SK-N-SH treated with all-trans-retinoic acid at 6 μM for 48 hours (cell line): ENCODE results near the gene UEVLD.

ENCODE experiments used
- ATAC-seq: fragments of 200-7000 bp; cut with Tn5 transposase; 3 replicates; pipeline ENCODE4 v1.9.1; 2020; ENCODE audit warnings: mild to moderate bottlenecking, moderate library complexity
- CSDC2 ChIP-seq: fragments of 250-450 bp; sonication (Bioruptor Pico); IDR thresholded peaks from 2 replicates; pipeline ENCODE4 v1.5.0; 2020; ENCODE audit warnings: mild to moderate bottlenecking, moderate library complexity
- ESRRG ChIP-seq: fragments of 250-450 bp; sonication (Bioruptor Pico); IDR thresholded peaks from 2 replicates; pipeline ENCODE4 v1.6.1; 2021; ENCODE audit warnings: mild to moderate bottlenecking
- GLIS3 ChIP-seq: fragments of 250-450 bp; sonication (Bioruptor Pico); IDR thresholded peaks from 2 replicates; pipeline ENCODE4 v1.5.0; 2020; ENCODE audit warnings: mild to moderate bottlenecking, moderate library complexity
- TCF4 ChIP-seq: fragments of 250-450 bp; sonication (Bioruptor Pico); IDR thresholded peaks from 2 replicates; pipeline ENCODE4 v1.8.0; 2021; ENCODE audit warnings: mild to moderate bottlenecking, moderate library complexity, borderline replicate concordance
- ZC3H10 ChIP-seq: fragments of 250-450 bp; sonication (Bioruptor Pico); IDR thresholded peaks from 2 replicates; pipeline ENCODE4 v1.5.1; 2021; ENCODE audit warnings: mild to moderate bottlenecking, moderate library complexity
- TF ChIP-seq, protein P1 (sequence below): fragments of 250-450 bp; sonication (Bioruptor Pico); IDR thresholded peaks from 2 replicates; pipeline ENCODE4 v1.8.0; 2021; ENCODE audit warnings: low read depth, mild to moderate bottlenecking, moderate library complexity, borderline replicate concordance
- TF ChIP-seq, protein P2 (sequence below): fragments of 250-450 bp; sonication (Bioruptor Pico); IDR thresholded peaks from 2 replicates; pipeline ENCODE4 v1.5.1; 2021; ENCODE audit warnings: mild to moderate bottlenecking, moderate library complexity

Gene UEVLD

DNA sequence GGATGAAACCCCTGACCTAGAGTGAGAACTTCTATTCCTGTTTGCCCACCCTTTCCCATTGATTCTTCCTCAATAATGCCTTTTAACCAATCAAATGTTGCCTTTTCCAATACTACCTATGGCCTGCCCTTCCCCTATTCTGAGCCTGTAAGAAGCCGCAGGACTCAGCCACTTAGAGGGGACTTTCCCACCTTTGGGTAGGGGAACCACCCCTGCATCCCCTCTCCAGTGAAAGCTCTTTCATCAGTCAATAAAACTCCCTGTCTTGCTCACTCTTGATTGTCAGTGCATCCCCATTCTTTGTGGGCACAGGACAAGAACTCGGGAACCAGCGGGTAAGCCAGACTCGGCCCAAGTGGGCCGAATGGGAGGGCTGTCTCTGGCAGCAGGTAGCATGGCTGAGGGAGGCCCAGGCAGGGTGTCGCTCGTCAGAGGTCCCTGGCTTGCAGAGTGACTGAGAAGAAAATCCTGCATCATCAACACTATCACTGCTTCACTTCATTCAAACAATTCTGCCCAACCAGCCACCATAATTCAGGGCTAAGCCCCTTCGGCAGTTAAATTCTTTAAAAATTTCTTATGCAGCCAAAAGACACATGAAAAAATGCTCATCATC lies 102.5 kb downstream of the UEVLD start:
- ATAC-seq = no peak
- TF ChIP-seq TCF4 (CRISPR knock-in tag) (no peak), GLIS3 (CRISPR knock-in tag) (no peak), ZC3H10 (no peak), CSDC2 (CRISPR knock-in tag) (no peak), ESRRG (CRISPR knock-in tag) (no peak)
- TF ChIP-seq, protein P1, sequence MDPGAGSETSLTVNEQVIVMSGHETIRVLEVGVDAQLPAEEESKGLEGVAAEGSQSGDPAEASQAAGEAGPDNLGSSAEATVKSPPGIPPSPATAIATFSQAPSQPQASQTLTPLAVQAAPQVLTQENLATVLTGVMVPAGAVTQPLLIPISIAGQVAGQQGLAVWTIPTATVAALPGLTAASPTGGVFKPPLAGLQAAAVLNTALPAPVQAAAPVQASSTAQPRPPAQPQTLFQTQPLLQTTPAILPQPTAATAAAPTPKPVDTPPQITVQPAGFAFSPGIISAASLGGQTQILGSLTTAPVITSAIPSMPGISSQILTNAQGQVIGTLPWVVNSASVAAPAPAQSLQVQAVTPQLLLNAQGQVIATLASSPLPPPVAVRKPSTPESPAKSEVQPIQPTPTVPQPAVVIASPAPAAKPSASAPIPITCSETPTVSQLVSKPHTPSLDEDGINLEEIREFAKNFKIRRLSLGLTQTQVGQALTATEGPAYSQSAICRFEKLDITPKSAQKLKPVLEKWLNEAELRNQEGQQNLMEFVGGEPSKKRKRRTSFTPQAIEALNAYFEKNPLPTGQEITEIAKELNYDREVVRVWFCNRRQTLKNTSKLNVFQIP (CRISPR knock-in tag) = no peak
- TF ChIP-seq, protein P2, sequence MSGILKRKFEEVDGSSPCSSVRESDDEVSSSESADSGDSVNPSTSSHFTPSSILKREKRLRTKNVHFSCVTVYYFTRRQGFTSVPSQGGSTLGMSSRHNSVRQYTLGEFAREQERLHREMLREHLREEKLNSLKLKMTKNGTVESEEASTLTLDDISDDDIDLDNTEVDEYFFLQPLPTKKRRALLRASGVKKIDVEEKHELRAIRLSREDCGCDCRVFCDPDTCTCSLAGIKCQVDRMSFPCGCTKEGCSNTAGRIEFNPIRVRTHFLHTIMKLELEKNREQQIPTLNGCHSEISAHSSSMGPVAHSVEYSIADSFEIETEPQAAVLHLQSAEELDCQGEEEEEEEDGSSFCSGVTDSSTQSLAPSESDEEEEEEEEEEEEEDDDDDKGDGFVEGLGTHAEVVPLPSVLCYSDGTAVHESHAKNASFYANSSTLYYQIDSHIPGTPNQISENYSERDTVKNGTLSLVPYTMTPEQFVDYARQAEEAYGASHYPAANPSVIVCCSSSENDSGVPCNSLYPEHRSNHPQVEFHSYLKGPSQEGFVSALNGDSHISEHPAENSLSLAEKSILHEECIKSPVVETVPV (CRISPR knock-in tag) = no peak
